Endothelial cell (in vitro differentiated cells): ENCODE measurements around the gene MKI67. TPM values are rescaled to one million over a fixed set of nuclear protein-coding genes. Genes with fewer than 3 reads are reported as not detected.
A peak's percentile ranks its signal among the peaks of the same experiment; 100 is the strongest.

Experiments
- DNase-seq: peaks from one replicate; pipeline ENCODE4 v3.0.0; 2021; ENCODE audit warnings: low spot score
- H3K27ac Mint-ChIP-seq: one replicate; pipeline ENCODE4 v1.8.0; 2021; ENCODE audit warnings: mixed read lengths, inconsistent platforms; ENCODE audit not compliant: unreplicated experiment
- H3K27me3 Mint-ChIP-seq: one replicate; pipeline ENCODE4 v1.8.0; 2021; ENCODE audit warnings: mild to moderate bottlenecking, moderate library complexity, mixed read lengths, inconsistent platforms; ENCODE audit not compliant: unreplicated experiment
- H3K36me3 Mint-ChIP-seq: one replicate; pipeline ENCODE4 v1.8.0; 2021; ENCODE audit warnings: mild to moderate bottlenecking, low read depth, mixed read lengths, inconsistent platforms; ENCODE audit not compliant: unreplicated experiment
- H3K4me1 Mint-ChIP-seq: one replicate; pipeline ENCODE4 v1.8.0; 2021; ENCODE audit warnings: mild to moderate bottlenecking, mixed read lengths, inconsistent platforms; ENCODE audit not compliant: unreplicated experiment
- H3K4me3 Mint-ChIP-seq: one replicate; pipeline ENCODE4 v1.8.0; 2021; ENCODE audit warnings: mild to moderate bottlenecking, mixed read lengths, inconsistent platforms; ENCODE audit not compliant: unreplicated experiment
- H3K9me3 Mint-ChIP-seq: one replicate; pipeline ENCODE4 v1.8.0; 2021; ENCODE audit warnings: mixed read lengths, inconsistent platforms; ENCODE audit not compliant: unreplicated experiment
- total RNA-seq: library from RNA; stranded (reverse); fragmentation: NEBNext Ultra II Directional; extraction: Animal tissue kit (Norgen Biotek cat#: 25700); gene quantifications from one replicate; pipeline ENCODE4 v1.2.1, GENCODE V29; 2021; ENCODE audit not compliant: unreplicated experiment
- TF ChIP-seq, protein P1 (sequence below): fragments of 200-600 bp; sonication (generic); IDR thresholded peaks from one replicate; pipeline ENCODE4 v1.5.0; 2021; ENCODE audit warnings: antibody characterized with exemption; ENCODE audit not compliant: unreplicated experiment

MKI67 gene
- total RNA-seq, 1 donor from 2014 or later = 19.7 TPM

- Mint-ChIP-seq H3K4me1 (no peaks in the 10 kb centered on the region), H3K4me3 (no peak overlapping the region), H3K27ac (no peak overlapping the region), H3K9me3 (no peaks in the 10 kb centered on the region), H3K27me3 (no peaks in the 10 kb centered on the region), H3K36me3 (no peaks in the 10 kb centered on the region)
- TF ChIP-seq, protein P1, sequence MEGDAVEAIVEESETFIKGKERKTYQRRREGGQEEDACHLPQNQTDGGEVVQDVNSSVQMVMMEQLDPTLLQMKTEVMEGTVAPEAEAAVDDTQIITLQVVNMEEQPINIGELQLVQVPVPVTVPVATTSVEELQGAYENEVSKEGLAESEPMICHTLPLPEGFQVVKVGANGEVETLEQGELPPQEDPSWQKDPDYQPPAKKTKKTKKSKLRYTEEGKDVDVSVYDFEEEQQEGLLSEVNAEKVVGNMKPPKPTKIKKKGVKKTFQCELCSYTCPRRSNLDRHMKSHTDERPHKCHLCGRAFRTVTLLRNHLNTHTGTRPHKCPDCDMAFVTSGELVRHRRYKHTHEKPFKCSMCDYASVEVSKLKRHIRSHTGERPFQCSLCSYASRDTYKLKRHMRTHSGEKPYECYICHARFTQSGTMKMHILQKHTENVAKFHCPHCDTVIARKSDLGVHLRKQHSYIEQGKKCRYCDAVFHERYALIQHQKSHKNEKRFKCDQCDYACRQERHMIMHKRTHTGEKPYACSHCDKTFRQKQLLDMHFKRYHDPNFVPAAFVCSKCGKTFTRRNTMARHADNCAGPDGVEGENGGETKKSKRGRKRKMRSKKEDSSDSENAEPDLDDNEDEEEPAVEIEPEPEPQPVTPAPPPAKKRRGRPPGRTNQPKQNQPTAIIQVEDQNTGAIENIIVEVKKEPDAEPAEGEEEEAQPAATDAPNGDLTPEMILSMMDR = no peak
- no peak for DNase-seq
These were observed 10.9 kb downstream of the MKI67 start for GRCh38 chr10:128115356-128115755.

DNA sequence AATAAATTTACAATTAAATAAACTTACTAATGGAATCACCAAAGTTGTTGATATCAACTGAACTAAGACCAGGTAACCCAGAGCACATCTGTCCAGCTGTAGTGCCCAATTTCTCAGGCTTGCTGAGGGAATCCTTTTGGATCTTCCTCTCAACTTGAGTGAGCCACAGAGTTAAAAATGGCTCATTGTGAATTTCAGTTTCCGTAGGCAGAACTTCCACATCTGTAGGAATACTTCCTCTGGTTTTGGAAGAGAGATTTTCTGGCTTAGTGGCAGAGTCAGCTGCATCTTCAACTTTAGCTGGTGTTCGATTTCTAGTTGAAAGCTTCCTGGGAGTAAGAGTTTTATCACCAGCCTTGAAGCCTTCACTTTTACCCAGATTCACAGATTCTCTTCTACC is 11.3 kb downstream of the MKI67 start:
- no peak overlapping the region for H3K27ac Mint-ChIP-seq
- no peaks in the 10 kb centered on the region for H3K4me1 Mint-ChIP-seq
- TF ChIP-seq, protein P1 = no peak
- no peak for DNase-seq
- H3K9me3 Mint-ChIP-seq = no peaks in the 10 kb centered on the region
- H3K27me3 Mint-ChIP-seq = no peaks in the 10 kb centered on the region
- no peaks in the 10 kb centered on the region for H3K36me3 Mint-ChIP-seq
- H3K4me3 Mint-ChIP-seq = no peak overlapping the region

DNA sequence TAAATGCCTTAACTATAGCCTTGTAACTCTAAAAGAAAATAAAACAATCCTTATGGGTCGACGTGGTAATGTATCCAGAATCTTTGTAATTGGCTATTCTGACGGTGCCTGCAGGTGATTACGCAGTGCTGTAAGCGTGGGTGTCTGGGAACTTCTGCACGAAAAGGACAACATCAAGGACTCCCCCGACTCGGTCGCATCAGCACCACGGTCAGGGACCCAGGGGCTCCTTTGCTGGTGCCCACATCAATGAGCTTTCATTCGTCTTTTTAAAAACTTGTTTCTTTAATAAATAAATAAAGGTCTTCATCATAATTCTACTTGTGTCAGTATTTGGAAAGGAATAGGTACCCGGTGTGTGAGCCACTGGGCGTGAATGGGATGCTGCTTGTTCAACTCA is 13.2 kb downstream of the MKI67 start:
- Mint-ChIP-seq H3K27me3 (no peaks in the 10 kb centered on the region), H3K4me1 (no peaks in the 10 kb centered on the region), H3K9me3 (no peaks in the 10 kb centered on the region), H3K36me3 (no peaks in the 10 kb centered on the region), H3K27ac (no peak overlapping the region), H3K4me3 (no peak overlapping the region)
- DNase-seq = peak; percentile 19
- TF ChIP-seq, protein P1 = no peak

DNA sequence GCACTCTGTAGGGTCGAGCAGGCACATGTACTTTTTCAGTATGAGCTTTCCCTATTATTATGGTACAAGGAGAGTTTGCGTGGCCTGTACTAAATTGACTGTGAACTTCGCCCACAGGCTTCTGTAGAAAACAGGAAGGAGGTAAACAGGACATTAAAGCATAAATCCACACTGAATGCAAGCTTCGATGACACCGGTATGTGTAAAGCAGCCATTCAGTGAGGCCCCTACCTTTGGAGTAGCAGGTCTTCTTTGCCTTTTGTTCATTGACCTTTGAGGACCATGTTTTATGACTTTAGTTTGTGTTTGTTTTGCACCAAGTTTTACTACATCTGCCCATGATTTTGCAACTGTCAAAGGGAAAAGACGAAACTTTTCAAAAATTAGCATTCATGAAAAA is 14.5 kb downstream of the MKI67 start:
- Mint-ChIP-seq H3K27me3 (no peaks in the 10 kb centered on the region), H3K4me1 (no peaks in the 10 kb centered on the region), H3K27ac (no peak overlapping the region), H3K4me3 (no peak overlapping the region), H3K36me3 (no peaks in the 10 kb centered on the region), H3K9me3 (no peaks in the 10 kb centered on the region)
- no peak for DNase-seq
- TF ChIP-seq, protein P1 = no peak

- Mint-ChIP-seq H3K36me3 (no peaks in the 10 kb centered on the region), H3K9me3 (no peaks in the 10 kb centered on the region), H3K27me3 (no peaks in the 10 kb centered on the region), H3K27ac (no peak overlapping the region), H3K4me3 (no peak overlapping the region), H3K4me1 (no peaks in the 10 kb centered on the region)
- no peak for DNase-seq
- TF ChIP-seq, protein P1 = no peak
These were observed 15.9 kb downstream of the MKI67 start for GRCh38 chr10:128110339-128110738.
